ENCODE results near the gene TSPAN3.

TSPAN3 gene

GRCh38 chr15:77071305-77072223 is 655 bp upstream of the TSPAN3 start:
- Histone ChIP-seq H3K9ac (ENCODE audit: insufficient read length, low read depth) (peak overlapping the region; percentile 11), H3K36me3 (ENCODE audit: insufficient read depth, insufficient read length, low read length) (peaks cover 19% of the 10 kb centered on the region), H3K9me3 (ENCODE audit: insufficient read depth, low read length) (no peaks in the 10 kb centered on the region), H3K4me1 (ENCODE audit: insufficient read depth, insufficient read length) (no peaks in the 10 kb centered on the region), H3K4me3 (ENCODE audit: insufficient read length, low read depth) (no peak overlapping the region), H3K27me3 (ENCODE audit: insufficient read depth, insufficient read length) (peaks cover 2% of the 10 kb centered on the region)
- TF ChIP-seq YY1 (IDR thresholded peaks at IDR 0.05; ENCODE audit: insufficient read depth, insufficient read length): no peak
- TF ChIP-seq ZNF274 (IDR thresholded peaks at IDR 0.05; ENCODE audit: low read depth, low read length): no peak
- TF ChIP-seq SUZ12 (IDR thresholded peaks at IDR 0.05; ENCODE audit: extremely low read depth, insufficient read depth, insufficient read length): no peak
- no peak for DNase-seq (ENCODE audit: low read depth, low spot score)

- no peaks in the 10 kb centered on the region for H3K9me3 ChIP-seq (ENCODE audit: insufficient read depth, low read length)
- H3K36me3 ChIP-seq (ENCODE audit: insufficient read depth, insufficient read length, low read length): peaks cover 19% of the 10 kb centered on the region
- TF ChIP-seq ZNF274 (IDR thresholded peaks at IDR 0.05; ENCODE audit: low read depth, low read length) (no peak), YY1 (IDR thresholded peaks at IDR 0.05; ENCODE audit: insufficient read depth, insufficient read length) (no peak), SUZ12 (IDR thresholded peaks at IDR 0.05; ENCODE audit: extremely low read depth, insufficient read depth, insufficient read length) (no peak)
- H3K9ac ChIP-seq (ENCODE audit: insufficient read length, low read depth): peak overlapping the region; percentile 94
- H3K4me3 ChIP-seq (ENCODE audit: insufficient read length, low read depth): peak overlapping the region; percentile 80
- no peak for DNase-seq (ENCODE audit: low read depth, low spot score)
- H3K27me3 ChIP-seq (ENCODE audit: insufficient read depth, insufficient read length): peaks cover 2% of the 10 kb centered on the region
- no peaks in the 10 kb centered on the region for H3K4me1 ChIP-seq (ENCODE audit: insufficient read depth, insufficient read length)
Observed at GRCh38 chr15:77070180-77070494, 772 bp downstream of the TSPAN3 start.

- no peak for TF ChIP-seq YY1 (IDR thresholded peaks at IDR 0.05; ENCODE audit: insufficient read depth, insufficient read length)
- TF ChIP-seq ZNF274 (IDR thresholded peaks at IDR 0.05; ENCODE audit: low read depth, low read length): no peak
- no peak for TF ChIP-seq SUZ12 (IDR thresholded peaks at IDR 0.05; ENCODE audit: extremely low read depth, insufficient read depth, insufficient read length)
- Histone ChIP-seq H3K9me3 (ENCODE audit: insufficient read depth, low read length) (no peaks in the 10 kb centered on the region), H3K27me3 (ENCODE audit: insufficient read depth, insufficient read length) (peaks cover 2% of the 10 kb centered on the region), H3K36me3 (ENCODE audit: insufficient read depth, insufficient read length, low read length) (peaks cover 19% of the 10 kb centered on the region), H3K9ac (ENCODE audit: insufficient read length, low read depth) (peak overlapping the region; percentile 45), H3K4me3 (ENCODE audit: insufficient read length, low read depth) (peak overlapping the region; percentile 80), H3K4me1 (ENCODE audit: insufficient read depth, insufficient read length) (no peaks in the 10 kb centered on the region)
- DNase-seq (ENCODE audit: low read depth, low spot score): no peak
Observed at GRCh38 chr15:77069521-77070121, 1.3 kb downstream of the TSPAN3 start.

GRCh38 chr15:77068633-77069032 is 2.3 kb downstream of the TSPAN3 start:
- Histone ChIP-seq H3K4me1 (ENCODE audit: insufficient read depth, insufficient read length) (no peaks in the 10 kb centered on the region), H3K36me3 (ENCODE audit: insufficient read depth, insufficient read length, low read length) (peaks cover 19% of the 10 kb centered on the region), H3K9ac (ENCODE audit: insufficient read length, low read depth) (no peak overlapping the region)

GRCh38 chr15:77067691-77068367 is 3.1 kb downstream of the TSPAN3 start:
- DNase-seq (ENCODE audit: low read depth, low spot score): no peak
- peaks cover 2% of the 10 kb centered on the region for H3K27me3 ChIP-seq (ENCODE audit: insufficient read depth, insufficient read length)
- H3K36me3 ChIP-seq (ENCODE audit: insufficient read depth, insufficient read length, low read length): peaks cover 19% of the 10 kb centered on the region
- no peaks in the 10 kb centered on the region for H3K9me3 ChIP-seq (ENCODE audit: insufficient read depth, low read length)
- H3K9ac ChIP-seq (ENCODE audit: insufficient read length, low read depth): no peak overlapping the region
- no peak overlapping the region for H3K4me3 ChIP-seq (ENCODE audit: insufficient read length, low read depth)
- TF ChIP-seq ZNF274 (IDR thresholded peaks at IDR 0.05; ENCODE audit: low read depth, low read length) (no peak), YY1 (IDR thresholded peaks at IDR 0.05; ENCODE audit: insufficient read depth, insufficient read length) (no peak), SUZ12 (IDR thresholded peaks at IDR 0.05; ENCODE audit: extremely low read depth, insufficient read depth, insufficient read length) (no peak)
- H3K4me1 ChIP-seq (ENCODE audit: insufficient read depth, insufficient read length): no peaks in the 10 kb centered on the region

More at GRCh38 chr15:77068633-77069032, 2.3 kb downstream of the TSPAN3 start:
- Histone ChIP-seq H3K4me3 (ENCODE audit: insufficient read length, low read depth) (no peak overlapping the region), H3K27me3 (ENCODE audit: insufficient read depth, insufficient read length) (peaks cover 2% of the 10 kb centered on the region), H3K9me3 (ENCODE audit: insufficient read depth, low read length) (no peaks in the 10 kb centered on the region)
- TF ChIP-seq ZNF274 (IDR thresholded peaks at IDR 0.05; ENCODE audit: low read depth, low read length): no peak
- no peak for TF ChIP-seq YY1 (IDR thresholded peaks at IDR 0.05; ENCODE audit: insufficient read depth, insufficient read length)
- no peak for TF ChIP-seq SUZ12 (IDR thresholded peaks at IDR 0.05; ENCODE audit: extremely low read depth, insufficient read depth, insufficient read length)
- no peak for DNase-seq (ENCODE audit: low read depth, low spot score)

- Histone ChIP-seq H3K9me3 (ENCODE audit: insufficient read depth, low read length) (no peaks in the 10 kb centered on the region), H3K4me1 (ENCODE audit: insufficient read depth, insufficient read length) (no peaks in the 10 kb centered on the region), H3K4me3 (ENCODE audit: insufficient read length, low read depth) (no peak overlapping the region), H3K27me3 (ENCODE audit: insufficient read depth, insufficient read length) (peaks cover 2% of the 10 kb centered on the region), H3K36me3 (ENCODE audit: insufficient read depth, insufficient read length, low read length) (peaks cover 19% of the 10 kb centered on the region), H3K9ac (ENCODE audit: insufficient read length, low read depth) (no peak overlapping the region)
- no peak for DNase-seq (ENCODE audit: low read depth, low spot score)
- TF ChIP-seq SUZ12 (IDR thresholded peaks at IDR 0.05; ENCODE audit: extremely low read depth, insufficient read depth, insufficient read length): no peak
- TF ChIP-seq YY1 (IDR thresholded peaks at IDR 0.05; ENCODE audit: insufficient read depth, insufficient read length): no peak
- no peak for TF ChIP-seq ZNF274 (IDR thresholded peaks at IDR 0.05; ENCODE audit: low read depth, low read length)
Observed at GRCh38 chr15:77066971-77067690, 3.8 kb downstream of the TSPAN3 start.

Measured in NT2/D1 (cell line).